ENCODE results near the gene HIVEP2. TPM values are rescaled to one million over a fixed set of nuclear protein-coding genes. Genes with fewer than 3 reads are reported as not detected.

HIVEP2 gene
- total RNA-seq, 2 experiments from 2014 or later, result 48.4 to 48.6 TPM

- no peaks in the 10 kb centered on the region for H3K9me3 Mint-ChIP-seq
- H3K4me3 Mint-ChIP-seq, result peak overlapping the region; percentile 85
- peak overlapping the region; percentile 94 for H3K27ac Mint-ChIP-seq
- ChIA-PET CTCF (interaction anchor here (0.6 to 1.7 kb wide), 3 partner anchors 9 to 32 kb away, joined by 3 to 5 read pairs (median 3); no protein-coding TSS in a partner anchor), POLR2A (interaction anchor here (0.8 to 11.3 kb wide), 18 partner anchors 8 to 101 kb away, joined by 3 to 323 read pairs (median 5); partner anchors contain the start of gene HIVEP2)
- intact Hi-C loops (cut with DNase I, micrococcal nuclease), result loop anchor here in 1 of 2 experiments (1.0 to 2.0 kb wide), 2 partner anchors 9 to 100 kb away; partner anchors contain the start of gene HIVEP2
- no peaks in the 10 kb centered on the region for H3K27me3 ChIP-seq (ENCODE audit: control insufficient read depth in 1 of 2, insufficient read depth in 2 of 2, low read length in 2 of 2)
- H3K27ac ChIP-seq (ENCODE audit: low read depth in 1 of 2, low read length in 2 of 2), result peak overlapping the region; percentile 88 to 93
- H3K36me3 Mint-ChIP-seq (ENCODE audit: low read depth), result peaks cover 9% of the 10 kb centered on the region
- peak; percentile 38 for ATAC-seq (ENCODE audit: poor library complexity)
- peak in 3 of 14 experiments; percentile 61 to 77 (median 64) for DNase-seq
- H3K27me3 Mint-ChIP-seq, result no peaks in the 10 kb centered on the region
- no peaks in the 10 kb centered on the region for H3K36me3 ChIP-seq (ENCODE audit: insufficient read depth, low read length)
- H3K4me1 ChIP-seq (ENCODE audit: insufficient read depth, low read length), result peaks cover 46% of the 10 kb centered on the region
- H3K9me3 ChIP-seq (ENCODE audit: control insufficient read depth in 1 of 2, insufficient read depth in 1 of 2, low read length in 2 of 2), result no peaks in the 10 kb centered on the region
- TF ChIP-seq CTCF (IDR thresholded peaks at IDR 0.05), result no peak
- H3K4me3 ChIP-seq (ENCODE audit: low read length), result peak overlapping the region; percentile 53
- H3K4me1 Mint-ChIP-seq (ENCODE audit: low read depth), result peaks cover 90% of the 10 kb centered on the region
Measured at GRCh38 chr6:142845143-142845571, 99.8 kb downstream of the HIVEP2 start.

GRCh38 chr6:142844065-142844755 is 100.8 kb downstream of the HIVEP2 start:
- DNase-seq (peak in 1 of 14 experiments; percentile 45), ATAC-seq (ENCODE audit: poor library complexity) (no peak)
- Mint-ChIP-seq H3K4me3 (peak overlapping the region; percentile 85), H3K9me3 (no peaks in the 10 kb centered on the region), H3K27me3 (no peaks in the 10 kb centered on the region), H3K36me3 (ENCODE audit: low read depth) (peaks cover 9% of the 10 kb centered on the region), H3K27ac (peak overlapping the region; percentile 94), H3K4me1 (ENCODE audit: low read depth) (peaks cover 91% of the 10 kb centered on the region)
- H3K9me3 ChIP-seq (ENCODE audit: control insufficient read depth in 1 of 2, insufficient read depth in 1 of 2, low read length in 2 of 2), result no peaks in the 10 kb centered on the region
- peak overlapping the region; percentile 88 to 93 for H3K27ac ChIP-seq (ENCODE audit: low read depth in 1 of 2, low read length in 2 of 2)
- no peaks in the 10 kb centered on the region for H3K27me3 ChIP-seq (ENCODE audit: control insufficient read depth in 1 of 2, insufficient read depth in 2 of 2, low read length in 2 of 2)
- no peaks in the 10 kb centered on the region for H3K36me3 ChIP-seq (ENCODE audit: insufficient read depth, low read length)
- peak overlapping the region; percentile 53 for H3K4me3 ChIP-seq (ENCODE audit: low read length)
- TF ChIP-seq CTCF (IDR thresholded peaks at IDR 0.05), result no peak
- H3K4me1 ChIP-seq (ENCODE audit: insufficient read depth, low read length), result peaks cover 45% of the 10 kb centered on the region
- intact Hi-C loops (cut with DNase I, micrococcal nuclease), result loop anchor here in 1 of 2 experiments (2.0 to 5.0 kb wide), 2 partner anchors 83 to 101 kb away; partner anchors contain the start of gene HIVEP2
- ChIA-PET POLR2A (interaction anchor here (1.0 to 11.3 kb wide), 15 partner anchors 10 to 102 kb away, joined by 3 to 323 read pairs (median 8); partner anchors contain the start of gene HIVEP2), CTCF (interaction anchor here (1.4 to 1.7 kb wide), 3 partner anchors 16 to 56 kb away, joined by 4 to 5 read pairs (median 5); no protein-coding TSS in a partner anchor)

- Histone ChIP-seq H3K4me1 (ENCODE audit: insufficient read depth, low read length) (peaks cover 41% of the 10 kb centered on the region), H3K36me3 (ENCODE audit: insufficient read depth, low read length) (no peaks in the 10 kb centered on the region), H3K27ac (ENCODE audit: low read depth in 1 of 2, low read length in 2 of 2) (peak overlapping the region; percentile 88 to 93), H3K4me3 (ENCODE audit: low read length) (peak overlapping the region; percentile 53), H3K27me3 (ENCODE audit: control insufficient read depth in 1 of 2, insufficient read depth in 2 of 2, low read length in 2 of 2) (no peaks in the 10 kb centered on the region), H3K9me3 (ENCODE audit: control insufficient read depth in 1 of 2, insufficient read depth in 1 of 2, low read length in 2 of 2) (no peaks in the 10 kb centered on the region)
- no peak for ATAC-seq (ENCODE audit: poor library complexity)
- H3K36me3 Mint-ChIP-seq (ENCODE audit: low read depth), result peaks cover 9% of the 10 kb centered on the region
- peaks cover 91% of the 10 kb centered on the region for H3K4me1 Mint-ChIP-seq (ENCODE audit: low read depth)
- TF ChIP-seq CTCF (IDR thresholded peaks at IDR 0.05), result no peak
- no peaks in the 10 kb centered on the region for H3K9me3 Mint-ChIP-seq
- ChIA-PET CTCF (interaction anchor here (0.9 to 2.7 kb wide), 9 partner anchors 11 to 584 kb away, joined by 3 to 10 read pairs (median 4); no protein-coding TSS in a partner anchor), POLR2A (interaction anchor here (0.6 to 11.3 kb wide), 27 partner anchors 9 to 679 kb away, joined by 3 to 323 read pairs (median 5); partner anchors contain the start of gene HIVEP2)
- peak overlapping the region; percentile 94 for H3K27ac Mint-ChIP-seq
- intact Hi-C loops (cut with DNase I, micrococcal nuclease), result loop anchor here in 1 of 2 experiments (2.0 to 5.0 kb wide), 3 partner anchors 23 to 84 kb away; no protein-coding TSS in a partner anchor
- peak in 3 of 14 experiments; percentile 52 to 63 (median 59) for DNase-seq
- H3K4me3 Mint-ChIP-seq, result peak overlapping the region; percentile 91
- no peaks in the 10 kb centered on the region for H3K27me3 Mint-ChIP-seq
Measured at GRCh38 chr6:142843361-142843760, 101.6 kb downstream of the HIVEP2 start.
